Stimulated activated naive CD4-positive, alpha-beta T cell treated with Interleukin-2 at 50 U/mL for 16 hours (primary cell): ENCODE measurements around the gene PCARE.
A peak's percentile ranks its signal among the peaks of the same experiment; 100 is the strongest.

Experiments
- DNase-seq: peaks from one replicate; lab custom pipeline; 2025; lab: John Stamatoyannopoulos, UW

The PCARE gene

DNA sequence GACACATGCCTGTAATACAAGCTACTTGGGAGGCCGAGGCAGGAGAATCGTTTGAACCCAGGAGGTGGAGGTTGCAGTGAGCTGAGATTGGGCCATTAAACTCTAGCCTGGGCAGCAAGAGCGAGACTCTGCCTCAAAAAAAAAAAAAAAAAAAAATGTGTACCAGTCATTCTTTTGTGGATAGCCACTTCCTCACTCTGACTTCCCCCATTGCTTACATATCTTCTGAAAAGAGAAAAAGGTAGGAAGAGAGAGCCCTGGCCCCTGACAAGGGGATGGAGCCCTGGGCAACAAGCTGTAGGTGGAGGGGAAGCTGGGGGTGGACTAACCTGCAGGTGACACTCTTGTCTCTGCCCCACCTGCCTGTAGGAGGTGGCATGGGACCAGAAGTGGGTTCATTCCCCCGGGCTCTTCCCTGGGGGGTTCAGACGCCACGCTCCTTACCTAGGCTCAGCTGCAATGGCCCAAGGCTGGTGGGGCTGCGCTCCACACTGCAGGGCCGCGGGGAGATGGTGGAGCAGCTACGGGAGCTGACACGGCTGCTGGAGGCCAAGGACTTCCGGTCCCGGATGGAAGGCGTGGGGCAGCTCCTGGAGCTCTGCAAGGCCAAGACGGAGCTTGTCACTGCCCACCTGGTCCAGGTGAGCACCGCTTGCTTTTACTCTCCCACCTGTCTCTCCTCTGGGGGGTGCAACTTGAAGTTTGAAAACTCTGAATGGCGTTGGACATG, 39.1 kb downstream of the PCARE start:
- no peak for DNase-seq

GRCh38 chr2:29033656-29034055, 40.7 kb downstream of the PCARE start:
- no peak for DNase-seq

GRCh38 chr2:29033172-29033571, 41.2 kb downstream of the PCARE start:
- DNase-seq: no peak

- DNase-seq: no peak
These were observed 42.1 kb downstream of the PCARE start for GRCh38 chr2:29032189-29032588.

GRCh38 chr2:29031046-29031445, 43.3 kb downstream of the PCARE start:
- no peak for DNase-seq

DNA sequence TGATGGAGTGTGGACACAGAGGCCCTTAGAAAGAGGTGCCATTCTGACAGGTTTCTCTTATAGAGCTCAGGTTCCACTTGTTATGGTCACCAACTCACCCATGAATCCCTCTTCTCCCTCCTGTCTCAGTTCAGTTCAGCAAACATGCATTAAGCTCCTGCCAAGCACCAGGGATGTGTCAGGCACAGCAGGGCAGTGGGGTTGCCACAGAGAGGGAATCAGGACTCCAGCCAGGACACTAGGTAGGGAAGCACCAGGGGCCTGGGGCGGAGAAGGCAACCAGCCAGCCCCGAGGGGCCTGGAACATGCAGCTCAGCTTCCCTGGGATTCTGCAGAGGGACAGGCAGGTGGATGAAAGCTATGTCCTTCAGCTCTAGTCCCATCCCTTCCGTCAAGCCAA, 48.6 kb downstream of the PCARE start:
- no peak for DNase-seq

DNA sequence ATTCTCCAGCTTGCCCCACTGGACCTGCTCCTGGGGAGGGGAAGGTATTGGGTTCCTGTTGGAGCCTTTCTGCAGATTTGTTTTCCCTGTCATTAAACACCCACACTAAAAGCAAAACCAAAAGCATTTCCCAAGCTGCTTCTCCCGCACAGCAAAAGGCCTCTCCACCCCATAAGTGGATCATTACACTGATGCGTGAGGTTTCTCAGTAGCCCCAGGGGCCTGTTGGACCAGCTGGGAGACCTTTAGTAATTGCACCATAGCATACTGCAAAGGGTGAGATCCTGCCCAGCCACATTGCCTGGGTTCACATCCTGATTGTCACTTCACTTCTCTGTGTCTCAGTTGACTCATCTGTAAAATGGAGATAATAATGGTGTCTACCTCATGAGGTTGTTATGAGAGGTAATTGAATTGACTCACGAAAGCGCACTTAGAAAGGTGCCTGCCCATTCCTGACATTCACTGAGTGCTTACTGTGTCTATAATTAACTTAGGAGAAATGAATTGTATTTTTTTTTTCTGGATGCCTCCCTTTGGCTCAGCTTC, 49.4 kb downstream of the PCARE start:
- DNase-seq: no peak

GRCh38 chr2:29023188-29023587, 51.1 kb downstream of the PCARE start:
- DNase-seq: no peak

GRCh38 chr2:29022679-29023078, 51.6 kb downstream of the PCARE start:
- DNase-seq: no peak

GRCh38 chr2:29021886-29022285, 52.4 kb downstream of the PCARE start:
- no peak for DNase-seq

DNA sequence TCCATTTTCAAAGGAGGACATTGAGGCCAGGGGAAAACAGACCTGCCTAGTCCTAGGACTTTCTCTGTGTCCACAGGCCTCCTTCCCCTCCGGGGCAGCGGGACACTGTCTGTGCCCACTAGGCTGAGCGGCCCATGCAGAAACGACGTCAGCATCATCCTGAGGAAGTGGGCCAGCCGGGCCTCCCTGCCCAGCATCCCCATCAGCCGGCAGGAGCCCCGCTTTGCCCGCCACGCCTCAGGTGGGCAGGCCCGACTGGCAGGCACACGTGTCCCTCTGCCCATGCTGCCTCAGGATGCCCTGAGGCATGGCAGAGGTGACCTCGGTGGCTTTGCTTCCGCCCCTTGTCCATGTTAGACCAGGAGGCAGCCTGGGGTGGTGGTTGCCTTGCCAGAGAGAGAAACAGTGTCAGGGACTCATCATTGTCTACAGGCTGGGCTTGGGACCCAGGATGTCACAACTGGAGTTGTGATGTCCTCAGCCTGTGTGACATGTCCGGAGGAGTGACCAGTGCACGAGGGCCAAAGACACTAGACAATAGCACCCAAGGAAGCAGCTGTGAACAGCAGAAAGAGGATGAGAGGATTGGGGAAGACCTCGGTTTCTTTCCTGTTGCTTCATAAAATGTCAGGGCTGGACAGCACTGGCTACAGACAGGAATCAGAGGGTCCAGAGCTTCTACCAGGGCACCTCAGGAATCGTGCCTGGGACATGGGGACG, 56.4 kb downstream of the PCARE start:
- no peak for DNase-seq

- DNase-seq: no peak
These were observed 57.8 kb downstream of the PCARE start for GRCh38 chr2:29016504-29016903.

DNA sequence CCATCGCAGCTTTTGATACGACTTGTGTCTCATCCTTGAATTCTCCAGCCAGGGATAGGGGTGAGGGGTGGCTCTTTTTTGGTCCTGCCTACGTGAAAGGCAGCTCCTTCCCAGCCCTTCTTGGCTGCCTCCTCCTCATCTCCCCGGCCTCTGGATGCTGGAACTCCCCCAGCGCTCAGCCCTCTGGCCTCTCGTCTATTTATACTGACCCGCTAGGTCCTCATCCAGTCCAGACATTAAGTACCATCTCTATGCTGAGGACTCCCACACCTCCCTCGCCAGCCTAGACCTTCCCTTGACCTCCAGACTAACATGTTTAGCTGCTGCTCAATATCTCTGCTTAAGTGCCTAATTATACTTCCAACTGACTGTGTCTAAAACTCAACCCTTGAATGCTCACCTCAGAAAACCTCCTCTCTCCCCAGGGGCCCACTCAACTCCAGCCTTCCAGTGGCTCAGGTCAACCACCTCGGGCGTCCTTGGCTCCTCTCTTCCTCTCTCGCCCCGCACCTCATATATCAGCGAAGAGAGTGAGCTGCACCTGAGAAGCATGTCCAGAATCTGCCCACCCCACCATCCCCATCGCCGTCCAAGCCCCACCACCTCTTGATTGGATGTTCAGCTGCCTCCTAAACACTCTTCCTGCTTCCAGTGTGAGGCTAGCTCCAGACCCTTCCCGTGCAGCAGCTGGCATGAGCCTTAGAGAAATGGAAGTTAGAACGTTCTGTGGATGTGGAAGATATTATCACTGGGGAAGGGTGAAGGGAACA, 58.4 kb downstream of the PCARE start:
- DNase-seq: no peak

GRCh38 chr2:29014811-29015421, 59.4 kb downstream of the PCARE start:
- DNase-seq: peak; percentile 66

GRCh38 chr2:29014331-29014730, 60.0 kb downstream of the PCARE start:
- DNase-seq: peak; percentile 50

DNA sequence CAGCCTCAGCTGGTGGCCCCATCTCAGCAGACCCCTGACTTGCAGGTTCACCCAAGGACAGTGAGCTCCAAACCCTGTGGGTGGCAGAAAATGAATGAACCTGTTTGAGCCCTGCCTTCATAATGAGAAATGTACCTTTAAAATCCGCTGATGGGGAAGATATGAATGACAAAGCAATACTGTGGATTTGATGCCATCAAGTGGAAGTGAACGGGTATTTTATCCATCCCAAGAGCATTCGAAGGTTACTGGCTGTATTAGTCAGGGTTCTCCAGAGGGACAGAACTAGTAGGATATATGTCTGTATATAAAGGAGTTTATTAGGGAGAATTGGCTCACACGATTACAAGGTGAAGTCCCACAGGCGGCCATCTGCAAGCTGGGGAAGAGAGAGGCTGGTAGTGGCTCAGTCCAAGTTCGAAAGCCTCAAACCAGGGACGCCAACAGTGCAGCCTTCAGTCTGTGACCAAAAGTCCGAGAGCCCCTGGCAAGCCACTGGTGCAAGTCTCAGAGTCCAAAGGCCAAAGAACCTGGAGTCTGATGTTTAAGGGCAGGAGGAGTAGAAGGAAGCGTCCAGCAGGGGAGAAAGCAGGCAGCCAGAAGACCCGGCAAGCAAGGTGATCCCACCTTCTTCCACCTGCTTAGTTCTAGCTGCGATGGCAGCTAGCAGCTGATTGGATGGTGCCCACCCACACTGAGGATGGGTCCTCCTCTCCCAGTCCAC, 61.1 kb downstream of the PCARE start:
- DNase-seq: no peak

DNA sequence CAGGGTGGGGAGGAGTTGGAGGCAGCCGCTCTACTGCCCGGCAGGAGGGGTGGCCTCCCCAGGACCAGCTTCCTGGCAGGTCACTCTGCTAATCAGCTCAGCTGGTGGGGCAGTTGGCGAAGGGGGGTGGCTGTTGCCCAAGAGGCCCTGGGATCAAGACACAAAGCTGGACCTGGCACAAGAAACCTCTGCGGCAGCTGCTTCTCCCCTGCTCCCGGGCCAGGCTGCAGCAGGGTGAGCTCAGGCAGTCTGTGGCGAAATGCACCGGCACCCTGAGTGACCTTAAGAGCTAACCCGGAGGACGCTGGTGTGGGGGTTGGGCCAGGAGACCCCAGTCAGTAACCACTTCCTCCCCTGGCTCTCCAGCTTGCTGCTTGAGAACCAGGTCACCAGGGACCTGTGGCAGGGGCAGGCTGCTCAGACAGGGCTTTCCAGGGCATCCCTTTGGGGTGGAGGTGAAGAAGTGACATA, 62.1 kb downstream of the PCARE start:
- DNase-seq: no peak
